PC-3 (cell line): ENCODE data around the gene BCL2L12.

Experiments used
- EZH2 ChIP-seq: fragments of 300-600 bp; sonication (generic); IDR thresholded peaks from one replicate; pipeline ENCODE4 v1.6.1; 2017; ENCODE audit warnings: antibody characterized with exemption, mild to moderate bottlenecking, low read length; ENCODE audit not compliant: unreplicated experiment
- TF ChIP-seq, protein P1 (sequence below): fragments of 300-600 bp; sonication (generic); conservative IDR thresholded peaks from 2 replicates; pipeline ENCODE4 v1.5.1; 2017; ENCODE audit warnings: antibody characterized with exemption, low read depth, mild to moderate bottlenecking, low read length

- TF ChIP-seq, protein P1, sequence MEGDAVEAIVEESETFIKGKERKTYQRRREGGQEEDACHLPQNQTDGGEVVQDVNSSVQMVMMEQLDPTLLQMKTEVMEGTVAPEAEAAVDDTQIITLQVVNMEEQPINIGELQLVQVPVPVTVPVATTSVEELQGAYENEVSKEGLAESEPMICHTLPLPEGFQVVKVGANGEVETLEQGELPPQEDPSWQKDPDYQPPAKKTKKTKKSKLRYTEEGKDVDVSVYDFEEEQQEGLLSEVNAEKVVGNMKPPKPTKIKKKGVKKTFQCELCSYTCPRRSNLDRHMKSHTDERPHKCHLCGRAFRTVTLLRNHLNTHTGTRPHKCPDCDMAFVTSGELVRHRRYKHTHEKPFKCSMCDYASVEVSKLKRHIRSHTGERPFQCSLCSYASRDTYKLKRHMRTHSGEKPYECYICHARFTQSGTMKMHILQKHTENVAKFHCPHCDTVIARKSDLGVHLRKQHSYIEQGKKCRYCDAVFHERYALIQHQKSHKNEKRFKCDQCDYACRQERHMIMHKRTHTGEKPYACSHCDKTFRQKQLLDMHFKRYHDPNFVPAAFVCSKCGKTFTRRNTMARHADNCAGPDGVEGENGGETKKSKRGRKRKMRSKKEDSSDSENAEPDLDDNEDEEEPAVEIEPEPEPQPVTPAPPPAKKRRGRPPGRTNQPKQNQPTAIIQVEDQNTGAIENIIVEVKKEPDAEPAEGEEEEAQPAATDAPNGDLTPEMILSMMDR: no peak
- TF ChIP-seq EZH2: no peak
Measured at GRCh38 chr19:49690656-49691242, 25.0 kb downstream of the BCL2L12 start, which contains the start of gene CPT1C.
